SKM-1 treated with dmso at 0.1 percent for 144 hours (cell line): ENCODE measurements around the gene RASGRP1.

Experiments
- DNase-seq: peaks from one replicate; lab custom pipeline; 2025; ENCODE audit not compliant: unreplicated experiment; lab: John Stamatoyannopoulos, UW

RASGRP1 gene

GRCh38 chr15:38463893-38464292 is 100.7 kb downstream of the RASGRP1 start:
- DNase-seq, result no peak

DNA sequence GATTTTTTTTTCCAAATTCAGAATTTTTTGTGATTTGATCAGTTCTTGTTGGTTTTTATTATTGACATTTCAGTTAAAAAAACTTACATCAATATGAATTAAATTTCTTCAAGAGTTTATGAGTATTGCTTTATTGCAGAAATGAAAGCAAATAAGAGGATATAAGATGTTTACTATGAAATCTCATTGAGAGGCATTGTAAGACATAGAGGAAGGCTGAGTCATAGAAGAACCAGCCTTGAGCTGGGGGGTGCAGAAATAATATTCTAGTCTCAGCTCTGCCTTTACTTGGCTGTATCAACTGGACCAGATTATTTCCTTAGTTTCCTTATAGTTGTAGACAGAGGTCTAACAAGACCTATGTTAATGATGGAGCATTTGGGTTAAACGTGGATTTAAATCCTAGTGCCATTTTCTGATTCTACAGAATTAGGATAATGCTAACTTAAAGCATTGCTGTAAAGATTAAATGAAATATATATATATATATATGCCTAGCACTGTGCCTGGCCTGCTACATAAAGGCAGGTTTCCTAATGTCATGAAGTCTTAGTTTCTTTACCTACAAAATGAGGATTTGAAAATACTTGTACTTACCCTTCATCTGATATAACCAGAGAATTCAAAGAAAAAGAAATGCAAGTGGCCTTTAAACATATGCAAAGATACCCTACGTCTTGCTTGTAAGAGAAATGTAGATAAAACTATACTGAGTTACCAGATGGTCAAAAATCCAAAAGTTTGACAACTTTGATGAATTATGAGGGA is 103.4 kb downstream of the RASGRP1 start:
- no peak for DNase-seq

GRCh38 chr15:38460543-38460942 is 104.1 kb downstream of the RASGRP1 start:
- DNase-seq, result no peak

- DNase-seq, result no peak
Observed at GRCh38 chr15:38459480-38459879, 105.1 kb downstream of the RASGRP1 start.

GRCh38 chr15:38458646-38459045 is 106.0 kb downstream of the RASGRP1 start:
- no peak for DNase-seq

GRCh38 chr15:38455092-38455491 is 109.5 kb downstream of the RASGRP1 start:
- DNase-seq, result no peak

GRCh38 chr15:38454696-38455090 is 109.9 kb downstream of the RASGRP1 start:
- no peak for DNase-seq

- peak; percentile 72 for DNase-seq
Observed at GRCh38 chr15:38453971-38454695, 110.5 kb downstream of the RASGRP1 start, which contains the start of gene FAM98B. Gene FAM98B (plus strand): TSS chr15:38454127. CDS start chr15:38454162, 35 bp downstream.

DNA sequence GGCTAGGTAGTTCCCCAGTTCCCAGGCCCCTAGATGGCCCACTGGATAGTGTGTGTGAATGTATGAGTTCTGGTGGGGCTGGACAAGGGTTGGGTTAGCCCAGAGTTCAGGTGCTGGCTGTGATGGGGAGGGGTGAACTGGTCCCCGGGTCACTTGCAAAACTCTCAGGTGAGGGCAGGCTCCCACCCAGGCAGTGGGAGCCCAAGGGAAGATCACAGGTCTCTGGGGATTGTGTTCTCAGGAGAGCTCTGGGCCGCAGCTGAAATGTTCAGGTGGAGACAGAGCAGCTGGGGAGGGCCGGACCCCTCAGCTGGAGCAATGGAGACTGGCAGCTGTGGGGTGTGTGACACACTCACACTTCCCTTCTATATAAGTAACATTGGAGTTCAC is 123.5 kb downstream of the RASGRP1 start:
- DNase-seq, result no peak

- DNase-seq, result peak; percentile 64
Observed at GRCh38 chr15:38440353-38441129, 124.1 kb downstream of the RASGRP1 start.
